ENCODE results near the gene OPALIN.
"Not testable (repeated sequence)": the region's sequence is repeated elsewhere in the genome, so short reads cannot be mapped to it uniquely, and the experiment has no call there.

The OPALIN gene

DNA sequence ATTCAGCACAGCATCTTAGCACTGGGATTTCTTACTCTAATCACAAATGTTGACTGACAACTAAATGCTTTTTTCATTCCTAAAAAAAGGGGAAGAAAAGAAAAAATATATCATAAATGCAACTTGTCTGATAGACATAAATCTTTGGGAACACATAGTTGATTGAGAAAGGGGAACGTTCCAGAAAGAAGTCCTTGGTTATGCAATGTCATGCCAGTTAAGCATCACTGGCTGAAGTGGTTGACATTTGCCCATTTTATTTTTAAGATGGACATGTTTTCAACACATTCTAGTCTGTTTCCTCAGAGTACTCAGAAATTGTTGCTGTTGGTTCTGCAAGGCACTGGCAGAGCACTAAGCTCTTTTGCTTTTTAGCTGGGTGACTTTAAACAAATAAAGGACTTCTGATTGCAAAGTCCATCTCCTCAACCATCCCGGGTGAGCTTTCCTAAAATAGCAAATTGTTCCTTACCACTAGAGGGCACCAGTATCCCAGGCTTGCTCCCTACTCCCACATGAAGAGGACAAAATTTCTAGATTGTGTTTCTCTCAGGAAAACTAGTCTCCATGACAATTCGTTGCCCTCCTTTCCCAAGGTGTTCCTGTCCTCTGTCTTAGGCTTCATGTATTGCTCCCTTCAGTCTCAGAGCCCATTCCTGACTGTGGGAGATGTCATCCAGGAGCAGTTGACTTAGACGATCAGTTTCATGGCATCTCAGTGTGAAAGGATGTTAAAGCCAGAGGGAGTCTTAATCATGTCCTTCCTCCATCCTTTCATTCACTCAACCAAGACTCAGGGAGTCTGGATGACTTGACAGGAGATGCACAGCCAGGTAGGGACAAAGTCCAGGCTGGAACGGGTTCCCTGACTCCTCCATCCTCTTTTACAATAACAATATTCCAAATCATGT is 23.9 kb downstream of the OPALIN start:
- DNase-seq, result peak; percentile 75

DNA sequence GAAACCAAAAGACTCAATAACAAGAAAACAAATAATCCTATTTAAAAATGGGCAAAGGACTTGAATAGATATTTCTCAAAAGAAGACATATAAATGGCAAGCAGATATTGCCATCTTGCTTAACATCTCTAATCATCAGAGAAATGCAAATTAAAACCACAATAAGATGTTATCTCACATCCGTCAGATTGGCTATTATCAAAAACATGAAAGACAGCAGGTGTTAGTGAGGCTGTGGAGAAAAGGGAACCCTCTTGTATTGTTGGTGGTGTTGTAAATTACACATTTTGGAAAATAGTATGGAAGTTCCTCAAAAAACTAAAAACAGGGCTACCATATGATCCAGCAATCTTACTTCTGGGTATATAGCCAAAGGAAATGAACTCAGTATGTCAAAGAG is 25.7 kb downstream of the OPALIN start:
- no peak for DNase-seq

DNA sequence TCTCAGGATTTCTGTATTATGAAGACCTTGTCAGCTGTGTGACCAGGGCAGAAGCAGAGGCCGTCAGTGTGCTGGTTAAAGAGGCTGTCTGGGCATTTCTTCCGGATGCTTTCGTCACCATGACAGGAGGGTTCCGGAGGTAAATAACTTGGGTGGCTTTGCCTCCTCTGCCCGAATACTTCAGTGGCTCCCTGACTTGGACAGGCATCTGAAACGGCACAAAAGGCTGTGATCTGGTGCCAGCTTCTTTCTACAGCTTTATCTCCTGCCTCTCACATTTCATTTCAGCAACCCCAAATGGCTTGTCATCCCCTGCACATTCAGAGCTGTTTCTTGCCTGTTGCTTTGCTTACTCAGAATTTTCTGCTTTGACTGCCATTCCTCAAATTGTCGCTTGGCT is 31.3 kb downstream of the OPALIN start:
- no peak for DNase-seq

- DNase-seq, result no peak
Observed at GRCh38 chr10:96325719-96326373, 33.0 kb downstream of the OPALIN start.

DNA sequence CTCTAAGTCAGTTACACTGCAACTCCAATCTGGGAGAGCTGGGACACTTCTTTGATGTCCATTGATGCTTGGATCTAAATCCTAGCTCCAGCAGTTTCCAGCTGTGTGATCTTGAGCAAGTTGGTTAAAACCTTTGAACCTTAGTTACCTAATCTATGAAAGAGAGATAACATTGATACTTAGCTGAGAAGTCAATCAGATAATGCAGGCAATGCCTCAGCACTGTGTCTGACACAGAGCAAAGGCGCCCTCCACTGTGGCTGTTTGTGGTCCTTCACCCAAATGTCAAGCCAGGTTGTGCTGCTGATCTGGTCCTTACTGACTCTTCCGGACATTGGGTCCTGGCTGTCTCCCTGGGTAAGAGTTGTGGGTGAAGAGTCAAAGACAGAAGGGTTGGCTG is 34.4 kb downstream of the OPALIN start:
- no peak for DNase-seq

DNA sequence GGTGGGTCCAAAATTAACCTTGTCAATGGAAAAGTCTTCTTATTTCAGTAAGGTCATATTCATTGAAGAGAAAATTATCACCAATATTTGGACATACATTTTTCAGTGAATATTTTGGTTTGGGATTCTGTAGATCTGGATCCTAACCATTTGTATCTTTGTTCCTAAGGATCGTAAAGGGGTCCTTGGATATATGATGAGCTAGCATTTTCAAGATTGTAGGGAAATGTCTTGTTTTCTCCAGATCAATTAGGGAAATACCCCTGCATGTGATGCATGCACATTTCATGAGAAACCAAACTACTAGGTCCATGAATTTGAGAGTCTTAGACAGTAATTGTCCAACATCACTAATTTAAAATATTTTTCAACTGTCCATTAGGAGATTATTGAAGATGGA is 36.5 kb downstream of the OPALIN start:
- no peak for DNase-seq

- peak; percentile 37 for DNase-seq
Observed at GRCh38 chr10:96321822-96322221, 37.0 kb downstream of the OPALIN start.

- peak; percentile 65 for DNase-seq
Observed at GRCh38 chr10:96319754-96320474, 38.9 kb downstream of the OPALIN start.

DNA sequence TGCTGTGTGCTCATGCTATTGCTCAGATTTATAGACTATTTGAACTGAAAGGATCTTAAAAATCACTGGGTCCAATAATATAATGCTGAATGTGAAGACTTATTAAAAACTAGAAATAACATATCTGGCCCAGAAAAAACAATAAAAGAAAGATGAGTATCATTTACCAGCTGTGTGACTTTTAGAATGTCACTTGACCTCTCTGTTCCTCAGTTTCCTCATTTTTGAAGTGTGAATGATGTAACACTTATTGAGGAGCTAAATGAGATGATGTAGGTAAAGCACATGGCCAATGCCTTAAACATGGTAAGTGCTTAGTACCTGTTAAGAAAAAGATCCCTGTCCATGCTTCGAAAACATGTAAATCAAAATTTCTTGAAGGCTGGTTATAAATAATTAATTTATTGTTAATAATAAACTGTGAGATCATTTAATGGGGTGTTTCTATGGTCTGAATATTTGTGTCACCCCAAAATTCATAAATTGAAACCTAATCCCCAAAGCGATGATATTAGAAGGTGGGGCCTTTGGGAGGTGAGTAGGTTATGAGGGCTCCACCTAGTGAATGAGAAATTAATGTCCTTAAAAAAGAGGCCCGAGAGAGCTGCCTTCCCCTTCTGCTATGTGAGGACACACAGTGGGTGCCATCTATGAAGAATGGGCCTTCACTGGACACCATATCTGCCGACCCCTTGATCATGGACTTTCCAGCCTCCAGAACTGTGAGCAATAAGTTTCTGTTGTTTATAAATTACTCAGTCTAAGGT is 41.6 kb downstream of the OPALIN start:
- no peak for DNase-seq

- DNase-seq, result no peak
Observed at GRCh38 chr10:96313344-96313743, 45.5 kb downstream of the OPALIN start.

GRCh38 chr10:96311180-96311715 is 47.6 kb downstream of the OPALIN start:
- no peak for DNase-seq

- no peak for DNase-seq
Observed at GRCh38 chr10:96310321-96310669, 48.5 kb downstream of the OPALIN start.

DNA sequence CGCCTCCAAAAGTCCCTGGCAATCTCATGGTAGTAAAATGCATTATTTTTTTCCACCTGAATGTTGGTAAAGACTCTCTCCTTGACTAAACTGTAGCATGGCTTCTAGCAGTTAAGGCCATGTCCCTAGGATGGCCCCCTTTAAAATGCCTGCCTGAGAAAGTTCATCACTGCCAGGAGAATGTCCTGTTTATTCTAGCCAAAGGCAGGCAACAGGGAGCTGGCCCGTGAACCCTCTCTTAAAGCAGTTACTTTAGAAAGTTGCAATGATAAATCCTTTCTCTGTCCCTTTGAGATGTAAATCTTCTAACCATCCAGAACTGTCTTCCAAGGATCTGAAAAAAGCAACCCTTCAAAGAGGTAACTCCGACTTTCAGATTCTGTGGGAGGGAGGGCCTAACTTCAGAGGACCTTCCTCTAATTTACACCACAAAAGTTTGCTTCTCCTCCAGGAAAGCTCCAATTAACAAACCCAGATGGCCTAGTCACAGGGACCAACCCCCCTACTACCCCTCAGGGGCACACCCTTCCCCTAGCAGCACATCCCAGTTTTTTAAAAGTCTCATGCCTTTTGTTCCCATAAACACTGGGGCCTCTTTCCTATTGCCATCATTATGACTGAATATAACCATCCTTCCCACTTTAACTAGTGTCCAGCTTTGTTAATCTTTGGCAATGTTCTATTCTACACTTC is 49.0 kb downstream of the OPALIN start:
- DNase-seq, result no peak

DNA sequence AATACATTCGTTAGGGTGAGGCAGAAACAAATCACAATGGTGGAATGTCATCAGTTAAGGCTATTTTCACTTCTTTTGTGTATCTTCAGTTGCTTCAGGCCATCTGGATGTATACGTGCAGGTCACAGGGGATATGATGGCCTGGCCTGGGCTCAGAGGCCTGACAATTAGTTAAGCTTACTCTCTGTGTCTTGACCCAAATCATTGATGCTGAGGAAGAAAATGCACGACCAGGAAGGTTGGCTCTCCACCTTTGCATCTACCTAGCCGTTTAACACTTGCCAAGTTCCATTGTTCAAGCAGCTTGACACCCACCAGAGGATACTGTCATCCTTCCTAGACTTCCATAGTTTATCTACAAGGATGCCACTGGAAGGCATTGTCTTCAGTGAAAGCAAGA is 49.9 kb downstream of the OPALIN start:
- DNase-seq, result not testable (repeated sequence)

GRCh38 chr10:96306516-96306915 is 52.3 kb downstream of the OPALIN start:
- DNase-seq, result peak; percentile 47

- no peak for DNase-seq
Observed at GRCh38 chr10:96305019-96305418, 53.8 kb downstream of the OPALIN start.

DNA sequence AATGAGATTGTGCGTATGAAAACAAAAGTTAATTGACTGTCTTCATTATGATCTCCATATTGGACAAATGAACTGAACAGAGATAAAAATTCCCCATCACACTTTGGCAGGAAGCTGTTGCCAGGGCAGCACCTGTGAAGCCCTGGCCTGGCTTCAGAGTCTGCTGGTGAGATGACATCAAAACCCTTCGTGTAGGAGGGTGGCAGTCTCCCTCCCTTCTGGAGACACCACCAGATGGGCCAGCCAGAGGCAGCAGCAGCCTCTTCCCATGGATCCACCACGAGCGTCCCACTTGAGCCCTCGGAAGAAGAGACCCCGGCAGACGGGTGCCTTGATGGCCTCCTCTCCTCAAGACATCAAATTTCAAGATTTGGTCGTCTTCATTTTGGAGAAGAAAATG is 54.6 kb downstream of the OPALIN start, which contains the start of gene DNTT:
Gene DNTT (plus strand): TSS at position 205 of the 400 bp plus-strand sequence. CDS start 64 bp downstream, at position 269.
- DNase-seq, result no peak

DNA sequence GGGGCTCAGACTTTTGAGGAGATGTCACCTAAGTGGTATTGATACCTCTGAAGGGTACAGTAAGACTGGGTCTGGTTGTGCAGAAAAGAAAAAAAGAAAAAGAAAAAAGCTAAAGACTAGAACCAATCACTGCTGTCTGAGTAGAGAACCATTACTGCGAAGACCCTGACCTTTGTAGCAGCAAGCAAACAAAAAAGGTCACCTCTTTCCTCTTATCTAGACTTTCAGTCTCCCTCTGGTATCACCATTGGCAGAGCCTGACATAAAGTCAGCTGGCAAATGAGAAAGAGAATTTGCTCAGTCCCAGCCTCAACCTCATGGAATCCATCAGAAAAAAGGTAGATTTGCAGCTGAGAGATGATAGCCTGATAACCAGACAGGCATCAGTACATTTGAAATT is 57.2 kb downstream of the OPALIN start:
- DNase-seq, result no peak

DNA sequence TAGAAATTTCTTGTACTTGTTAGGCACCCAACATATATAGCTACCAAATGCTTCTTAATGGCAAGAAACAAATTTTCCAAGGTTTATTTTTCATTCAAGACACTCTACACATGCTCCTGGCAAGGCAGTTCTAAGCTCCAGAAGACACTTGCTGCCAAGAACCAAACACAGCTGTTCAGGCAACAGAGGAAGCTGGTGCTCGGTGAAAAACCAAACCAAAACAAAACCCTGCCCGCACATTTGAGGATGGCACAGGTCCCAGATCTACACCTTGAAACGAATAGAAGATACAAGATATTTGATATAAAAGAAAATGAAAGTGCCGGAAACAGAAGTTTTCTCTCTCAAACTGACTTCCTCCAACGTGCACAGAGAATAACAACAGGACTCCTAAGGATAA is 59.4 kb downstream of the OPALIN start:
- DNase-seq, result no peak

GRCh38 chr10:96298362-96298761 is 60.4 kb downstream of the OPALIN start:
- no peak for DNase-seq

GRCh38 chr10:96297486-96297885 is 61.3 kb downstream of the OPALIN start:
- no peak for DNase-seq

- no peak for DNase-seq
Observed at GRCh38 chr10:96295475-96295874, 63.3 kb downstream of the OPALIN start.

Measured in DMS53 (cell line).